Measurements from ENCODE around the gene KRTAP2-1.
"Not testable (repeated sequence)": the region's sequence is repeated elsewhere in the genome, so short reads cannot be mapped to it uniquely, and the experiment has no call there.

KRTAP2-1 gene

DNA sequence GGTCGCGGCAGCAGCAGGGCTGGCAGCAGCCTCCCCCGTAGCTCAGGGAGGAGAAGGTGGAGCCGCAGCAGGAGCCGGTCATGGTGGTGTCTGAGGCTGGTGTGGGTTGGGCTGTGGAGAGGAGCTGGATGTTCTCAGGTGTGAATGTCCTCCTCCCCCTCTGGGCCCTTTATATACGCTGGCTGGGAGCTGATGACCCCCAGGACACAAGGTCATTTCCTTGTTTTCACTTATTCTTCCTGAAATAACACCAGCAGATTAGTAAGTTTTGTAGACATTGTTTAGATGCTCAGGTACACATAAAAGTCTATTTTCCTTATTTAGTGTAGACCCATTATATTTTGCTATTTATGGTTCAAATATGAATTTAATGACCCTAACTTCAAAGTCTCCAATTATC lies 8.0 kb upstream of the KRTAP2-1 start, which contains the start of gene KRTAP2-2:
TSS of gene KRTAP2-2 (minus strand) at position 101 of the 400 bp plus-strand sequence. CDS start at position 82, 19 bp downstream.
- not testable (repeated sequence) for DNase-seq

GRCh38 chr17:41054556-41054955 lies 7.4 kb upstream of the KRTAP2-1 start:
- DNase-seq = not testable (repeated sequence)

DNA sequence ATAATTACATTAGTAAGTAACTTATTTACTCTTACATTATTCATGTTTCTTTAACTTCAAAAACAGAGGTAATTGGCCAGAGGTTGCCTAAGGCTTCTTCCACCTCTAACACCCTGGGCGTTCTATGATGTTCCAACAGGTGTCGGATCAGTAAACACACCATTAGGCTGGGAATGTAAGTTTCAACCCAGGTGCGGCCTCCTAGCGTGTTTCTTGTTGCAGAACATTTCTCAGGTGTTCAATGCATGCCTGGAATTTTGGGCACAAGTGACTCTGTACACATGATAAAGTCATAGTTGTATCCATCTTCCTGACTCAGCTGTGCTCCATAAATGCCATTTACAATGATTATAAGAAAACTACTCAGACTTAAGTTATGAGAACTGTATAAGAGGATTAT lies 6.9 kb upstream of the KRTAP2-1 start:
- no peak for DNase-seq

DNA sequence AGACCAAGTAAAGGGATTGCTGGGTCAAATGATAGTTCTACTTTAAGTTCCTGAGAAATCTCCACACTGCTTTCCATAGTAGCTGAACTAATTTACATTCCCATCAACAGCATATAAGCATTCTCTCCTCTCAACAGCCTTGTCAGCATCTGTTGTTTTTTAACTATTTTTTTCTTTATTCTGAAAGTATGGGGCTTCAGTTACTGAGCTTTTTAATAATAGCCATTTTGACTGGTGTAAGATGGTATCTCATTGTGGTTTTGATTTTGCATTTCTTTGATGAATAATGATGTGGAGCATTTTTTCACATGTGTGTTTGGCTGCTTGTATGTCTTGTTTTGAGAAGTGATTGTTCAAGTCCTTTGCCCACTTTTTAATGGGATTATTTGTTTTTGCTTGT lies 5.5 kb upstream of the KRTAP2-1 start:
- no peak for DNase-seq

DNA sequence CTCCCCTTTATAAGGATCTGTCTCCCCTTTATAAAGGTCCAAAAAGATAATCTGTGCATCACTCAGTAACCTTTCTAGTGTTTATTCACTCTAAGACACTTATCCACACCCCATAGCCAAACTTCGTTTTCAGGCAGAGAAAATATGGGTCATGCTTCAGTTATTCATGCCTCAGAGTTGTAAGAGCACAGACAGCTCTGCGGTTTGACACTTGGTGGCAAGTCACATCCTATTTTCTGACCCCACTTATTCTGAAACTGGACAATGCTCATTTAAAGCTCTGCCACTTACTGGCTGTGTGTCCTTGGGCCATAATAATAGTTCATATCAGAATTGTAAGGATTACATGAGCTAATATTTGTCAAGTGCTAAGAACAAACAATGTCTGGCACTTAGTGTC lies 2.0 kb upstream of the KRTAP2-1 start:
- DNase-seq = no peak

DNA sequence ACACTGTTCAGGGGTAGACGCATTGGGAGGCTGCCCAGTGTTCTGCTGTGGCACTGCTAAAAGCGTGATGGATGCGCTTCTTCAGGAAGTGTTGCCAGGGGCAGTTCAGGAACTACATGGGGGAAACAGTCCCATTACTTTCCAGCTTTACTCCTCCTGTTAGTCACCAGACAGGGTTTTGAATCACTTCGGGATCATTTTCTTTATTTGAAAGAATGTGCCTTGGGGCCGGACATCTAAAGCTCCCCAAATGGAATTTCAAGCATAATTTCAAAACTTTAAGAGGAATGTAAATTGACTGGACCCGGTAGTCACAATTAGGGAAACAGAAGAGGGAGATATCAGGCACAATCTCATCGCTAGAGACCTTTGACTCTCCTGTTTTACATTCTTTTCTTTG lies 1.3 kb upstream of the KRTAP2-1 start:
- no peak for DNase-seq

- no peak for DNase-seq
Observed at GRCh38 chr17:41042953-41043352, 4.2 kb downstream of the KRTAP2-1 start.

DNA sequence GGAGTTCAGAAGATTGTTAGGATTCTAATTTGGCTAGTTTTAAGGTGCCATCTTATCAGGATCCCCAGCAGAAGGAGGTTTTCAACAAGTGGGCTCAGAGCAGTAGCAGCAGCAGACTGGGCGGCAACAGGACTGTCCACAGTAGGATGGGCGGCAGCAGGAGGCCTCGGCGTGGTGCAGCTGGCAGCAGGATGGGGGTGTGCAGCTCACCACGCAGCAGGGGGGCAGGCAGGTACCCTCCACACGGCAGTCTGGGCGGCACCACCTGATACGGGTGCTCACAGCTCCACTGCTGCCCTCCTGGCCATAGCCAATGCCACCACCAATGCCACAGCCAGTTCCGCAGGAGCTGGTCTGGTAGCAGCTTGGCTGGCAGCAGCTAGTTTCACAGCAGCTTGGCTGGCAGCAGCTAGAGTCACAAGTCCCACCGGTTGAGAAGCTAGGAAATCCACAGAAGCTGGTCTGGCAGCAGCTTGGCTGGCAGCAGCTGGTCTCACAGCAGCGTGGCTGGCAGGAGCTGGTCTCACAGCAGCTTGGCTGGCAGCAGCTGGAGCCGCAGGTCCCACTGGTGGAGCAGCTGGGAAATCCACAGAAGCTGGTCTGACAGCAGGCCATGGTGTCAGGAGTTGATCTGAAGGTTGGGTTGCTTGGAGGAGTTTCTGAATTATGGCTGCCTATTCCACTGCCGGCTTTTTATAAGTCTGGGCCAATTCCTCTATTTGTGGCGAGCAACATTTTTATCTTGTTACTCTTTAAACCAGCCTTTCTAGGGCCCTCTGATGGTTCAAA lies 6.1 kb downstream of the KRTAP2-1 start, which contains the start of gene KRTAP1-1:
TSS of gene KRTAP1-1 (minus strand) at position 668 of the 789 bp plus-strand sequence. CDS start at position 615, 53 bp downstream.
- DNase-seq = not testable (repeated sequence)

GRCh38 chr17:41037853-41038350 lies 9.2 kb downstream of the KRTAP2-1 start:
- DNase-seq = no peak

DNA sequence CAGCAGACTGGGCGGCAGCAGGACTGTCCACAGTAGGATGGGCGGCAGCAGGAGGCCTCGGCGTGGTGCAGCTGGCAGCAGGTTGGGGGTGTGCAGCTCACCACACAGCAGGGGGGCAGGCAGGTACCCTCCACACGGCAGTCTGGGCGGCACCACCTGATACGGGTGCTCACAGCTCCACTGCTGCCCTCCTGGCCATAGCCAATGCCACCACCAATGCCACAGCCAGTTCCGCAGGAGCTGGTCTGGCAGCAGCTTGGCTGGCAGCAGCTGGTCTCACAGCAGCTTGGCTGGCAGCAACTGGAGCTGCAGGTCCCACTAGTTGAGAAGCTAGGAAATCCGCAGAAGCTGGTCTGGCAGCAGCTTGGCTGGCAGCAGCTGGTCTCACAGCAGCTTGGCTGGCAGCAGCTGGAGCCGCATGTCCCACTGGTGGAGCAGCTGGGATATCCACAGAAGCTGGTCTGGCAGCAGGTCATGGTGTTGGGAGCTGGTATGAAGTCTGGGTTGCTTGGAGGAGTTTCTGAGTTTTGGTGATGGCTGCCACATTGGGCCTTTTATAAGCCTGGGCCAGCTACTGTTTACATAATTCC lies 12.7 kb downstream of the KRTAP2-1 start, which contains the start of gene KRTAP1-3:
TSS of gene KRTAP1-3 (minus strand) at position 529 of the 590 bp plus-strand sequence. CDS start at position 476, 53 bp downstream.
- not testable (repeated sequence) for DNase-seq

- no peak for DNase-seq
Observed at GRCh38 chr17:41029633-41030245, 17.4 kb downstream of the KRTAP2-1 start, which contains the start of gene KRTAP1-4. KRTAP1-4 (minus strand) TSS chr17:41030195; CDS start chr17:41030078, 117 bp downstream.

- no peak for DNase-seq
Observed at GRCh38 chr17:41026715-41027471, 20.2 kb downstream of the KRTAP2-1 start, which contains the start of gene KRTAP1-5. KRTAP1-5 (minus strand) TSS chr17:41027208; CDS start chr17:41027155, 53 bp downstream.

DNA sequence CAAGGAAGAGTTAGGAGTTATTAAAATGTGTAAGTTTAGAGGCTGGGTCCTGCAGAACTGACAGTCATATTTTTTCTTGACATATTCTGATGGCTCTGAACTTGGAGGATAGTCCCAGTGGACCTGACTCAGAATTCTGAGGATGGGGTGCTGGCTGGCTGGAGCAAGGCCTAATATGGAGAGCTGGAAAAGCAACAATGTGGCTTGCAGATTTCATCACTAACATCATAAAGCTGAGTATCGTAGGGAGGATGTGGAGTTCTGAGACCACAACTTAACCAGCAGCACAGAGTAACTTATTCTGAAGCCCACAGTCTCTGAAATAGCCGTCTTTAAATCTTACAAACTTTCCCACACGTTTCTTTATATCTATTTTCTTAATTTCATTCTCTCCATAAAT lies 22.4 kb downstream of the KRTAP2-1 start:
- DNase-seq = no peak

GRCh38 chr17:41020336-41020735 lies 26.8 kb downstream of the KRTAP2-1 start:
- no peak for DNase-seq

DNA sequence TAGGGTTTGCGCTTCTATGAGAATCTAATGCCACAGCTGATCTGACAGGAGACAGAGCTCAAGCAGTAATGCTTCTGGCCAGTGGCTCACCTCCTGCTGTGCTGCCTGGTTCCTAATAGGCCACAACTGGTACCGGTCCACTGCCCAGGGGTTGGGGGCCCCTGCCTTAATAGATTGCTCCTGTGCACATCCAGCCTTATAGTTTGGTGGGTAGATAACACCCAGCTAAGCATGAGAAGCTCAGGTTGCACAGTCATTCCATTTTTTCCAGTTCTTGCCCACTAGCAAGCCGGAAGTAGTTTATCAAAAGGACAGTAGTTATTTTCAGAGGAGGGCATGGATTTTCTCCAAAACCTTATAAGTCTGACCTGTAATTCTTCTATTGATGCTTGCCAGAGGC lies 27.7 kb downstream of the KRTAP2-1 start:
- no peak for DNase-seq

DNA sequence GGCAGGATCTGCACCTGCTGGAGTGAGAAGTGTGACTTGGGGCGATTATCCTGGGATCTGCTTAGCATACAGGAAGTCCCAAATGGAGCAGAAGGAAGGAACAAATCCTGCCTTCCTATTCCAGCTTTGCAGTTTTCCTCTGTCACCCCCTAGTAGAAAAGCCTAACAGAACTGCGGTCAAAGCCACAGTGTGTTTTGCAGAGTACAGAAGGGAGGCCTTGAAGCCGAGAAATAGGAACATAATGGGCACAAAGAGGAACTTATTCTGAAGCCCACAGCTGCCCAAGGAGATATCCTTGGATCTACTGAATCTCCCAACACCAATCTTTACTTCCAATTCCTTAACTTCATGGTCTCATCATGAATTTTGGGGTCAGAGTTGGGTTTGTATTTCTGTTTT lies 28.6 kb downstream of the KRTAP2-1 start:
- DNase-seq = peak in 1 of 2 donors; percentile 4

GRCh38 chr17:41016578-41017215 lies 30.4 kb downstream of the KRTAP2-1 start:
- DNase-seq = no peak

- no peak for DNase-seq
Observed at GRCh38 chr17:41015454-41015853, 31.7 kb downstream of the KRTAP2-1 start.

DNA sequence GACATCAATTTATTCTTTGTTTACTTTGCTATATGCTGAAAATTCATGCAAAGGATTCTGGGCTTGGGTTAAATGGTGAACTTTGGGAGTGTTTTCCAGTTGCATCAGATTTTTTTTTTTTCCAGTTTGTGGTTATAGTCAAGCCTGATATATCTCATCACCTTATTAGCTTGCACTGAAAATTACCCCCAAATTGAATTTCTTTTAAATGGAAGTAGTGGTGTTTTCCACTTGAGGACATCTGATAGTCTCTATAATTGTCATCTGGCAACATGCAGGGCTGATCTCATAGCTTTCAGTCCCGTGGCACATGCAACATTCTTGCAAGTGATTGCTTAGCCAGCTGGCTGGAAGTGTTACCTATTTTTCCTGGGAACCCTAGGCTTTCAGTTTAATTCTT lies 33.5 kb downstream of the KRTAP2-1 start:
- DNase-seq = no peak

DNA sequence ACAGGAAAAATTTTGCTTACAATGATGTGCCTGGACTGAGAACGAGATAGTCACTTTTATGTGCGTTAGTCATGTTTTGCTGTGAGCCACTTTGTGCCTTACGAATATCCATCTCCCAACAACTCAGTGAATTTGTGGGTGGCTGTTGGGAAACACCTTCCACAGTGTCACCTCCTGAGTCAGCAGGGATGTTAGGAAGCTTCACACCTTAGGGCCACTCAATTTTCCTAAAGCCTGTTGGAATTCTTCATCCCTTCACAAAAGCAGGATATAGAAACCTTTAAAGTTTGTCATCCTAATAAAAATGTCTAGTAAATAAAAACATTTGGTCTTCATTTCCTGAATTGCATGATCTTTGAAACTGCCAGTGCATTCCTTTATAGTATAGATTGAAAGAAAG lies 33.9 kb downstream of the KRTAP2-1 start:
- no peak for DNase-seq

DNA sequence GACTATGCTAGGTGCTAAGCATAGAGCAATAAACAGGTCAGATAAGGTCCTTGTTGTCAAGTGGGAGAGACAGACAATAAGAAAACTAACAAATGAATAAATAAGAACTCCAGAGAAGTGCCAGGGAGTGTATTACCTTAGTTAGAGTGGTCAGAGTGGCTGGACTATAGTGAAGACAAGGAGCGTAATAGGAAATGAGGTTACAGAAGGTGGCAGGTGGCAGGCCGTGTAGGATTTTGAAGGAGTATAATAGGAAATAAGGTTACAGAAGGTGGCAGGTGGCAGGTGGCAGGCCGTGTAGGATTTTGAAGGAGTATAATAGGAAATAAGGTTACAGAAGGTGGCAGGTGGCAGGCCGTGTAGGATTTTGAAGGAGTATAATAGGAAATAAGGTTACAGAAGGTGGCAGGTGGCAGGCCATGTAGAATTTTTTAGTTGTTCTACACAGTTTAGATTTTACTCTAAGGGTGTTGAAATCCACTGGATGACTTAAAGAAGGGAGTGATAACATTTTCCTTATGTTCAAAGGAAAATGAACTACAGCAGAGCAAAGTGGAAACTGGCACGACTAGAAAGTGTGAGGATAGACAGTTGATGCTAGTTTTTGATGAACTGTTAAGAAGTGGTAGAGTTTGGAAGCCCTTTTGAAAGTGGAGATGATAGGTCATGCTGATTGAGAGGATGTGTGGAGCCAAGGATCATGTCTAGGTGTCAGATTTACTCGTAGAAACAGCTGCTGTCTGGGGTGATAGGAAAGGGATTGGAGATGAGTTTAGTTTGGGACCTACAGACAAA lies 34.6 kb downstream of the KRTAP2-1 start:
- DNase-seq = no peak

All from inflammatory macrophage (primary cell).